Activated CD4-positive, alpha-beta T cell treated with anti-CD3 and anti-CD28 coated beads for 1 hour (primary cell): Measurements from ENCODE around the gene ODAPH.
"Not testable (repeated sequence)": the region's sequence is repeated elsewhere in the genome, so short reads cannot be mapped to it uniquely, and the experiment has no call there.

Source experiments
- DNase-seq: peaks from one replicate; pipeline ENCODE4 v3.0.0-alpha.2; 2020

ODAPH gene

GRCh38 chr4:75555294-75556164 is at the start of gene ODAPH:
TSS of gene ODAPH (plus strand) at chr4:75556066. CDS start at chr4:75556083, 17 bp downstream.
- DNase-seq: no peak

- not testable (repeated sequence) for DNase-seq
Measured at GRCh38 chr4:75509592-75509991, 46.3 kb upstream of the ODAPH start.

- DNase-seq: no peak
Measured at GRCh38 chr4:75511841-75512240, 44.0 kb upstream of the ODAPH start.

- no peak for DNase-seq
Measured at GRCh38 chr4:75512386-75513211, 43.3 kb upstream of the ODAPH start.

GRCh38 chr4:75513526-75514130 is 42.2 kb upstream of the ODAPH start:
- DNase-seq: no peak

- peak; percentile 84 for DNase-seq
Measured at GRCh38 chr4:75514131-75514948, 41.5 kb upstream of the ODAPH start, which contains the start of the genes RCHY1 and THAP6. TSS of gene RCHY1 (minus strand) at chr4:75514403. CDS start at chr4:75514286, 117 bp downstream. TSS of gene THAP6 (plus strand) at chr4:75514473. CDS start at chr4:75515453, 980 bp downstream.

GRCh38 chr4:75514949-75515612 is 40.8 kb upstream of the ODAPH start:
- DNase-seq: no peak

- DNase-seq: no peak
Measured at GRCh38 chr4:75516144-75516543, 39.7 kb upstream of the ODAPH start.

- DNase-seq: not testable (repeated sequence)
Measured at GRCh38 chr4:75519452-75519851, 36.4 kb upstream of the ODAPH start.

- DNase-seq: no peak
Measured at GRCh38 chr4:75525086-75525485, 30.8 kb upstream of the ODAPH start.

GRCh38 chr4:75525910-75526309 is 30.0 kb upstream of the ODAPH start:
- no peak for DNase-seq

GRCh38 chr4:75527482-75527881 is 28.4 kb upstream of the ODAPH start:
- no peak for DNase-seq

GRCh38 chr4:75530556-75531322 is 25.1 kb upstream of the ODAPH start:
- DNase-seq: no peak

GRCh38 chr4:75531536-75532143 is 24.2 kb upstream of the ODAPH start:
- not testable (repeated sequence) for DNase-seq

- DNase-seq: not testable (repeated sequence)
Measured at GRCh38 chr4:75533339-75533887, 22.5 kb upstream of the ODAPH start.

- DNase-seq: not testable (repeated sequence)
Measured at GRCh38 chr4:75533926-75534325, 21.9 kb upstream of the ODAPH start.

GRCh38 chr4:75537308-75537707 is 18.6 kb upstream of the ODAPH start:
- DNase-seq: not testable (repeated sequence)

GRCh38 chr4:75542824-75543223 is 13.0 kb upstream of the ODAPH start:
- no peak for DNase-seq

- DNase-seq: not testable (repeated sequence)
Measured at GRCh38 chr4:75544220-75544619, 11.6 kb upstream of the ODAPH start.

GRCh38 chr4:75544870-75545269 is 11.0 kb upstream of the ODAPH start:
- no peak for DNase-seq
